ENCODE results near the gene LRRN4CL.

GRCh38 chr11:62726915-62727164, 37.5 kb upstream of the LRRN4CL start:
- no peak for TF ChIP-seq POLR2A (IDR thresholded peaks at IDR 0.05)
- TF ChIP-seq, protein P1, sequence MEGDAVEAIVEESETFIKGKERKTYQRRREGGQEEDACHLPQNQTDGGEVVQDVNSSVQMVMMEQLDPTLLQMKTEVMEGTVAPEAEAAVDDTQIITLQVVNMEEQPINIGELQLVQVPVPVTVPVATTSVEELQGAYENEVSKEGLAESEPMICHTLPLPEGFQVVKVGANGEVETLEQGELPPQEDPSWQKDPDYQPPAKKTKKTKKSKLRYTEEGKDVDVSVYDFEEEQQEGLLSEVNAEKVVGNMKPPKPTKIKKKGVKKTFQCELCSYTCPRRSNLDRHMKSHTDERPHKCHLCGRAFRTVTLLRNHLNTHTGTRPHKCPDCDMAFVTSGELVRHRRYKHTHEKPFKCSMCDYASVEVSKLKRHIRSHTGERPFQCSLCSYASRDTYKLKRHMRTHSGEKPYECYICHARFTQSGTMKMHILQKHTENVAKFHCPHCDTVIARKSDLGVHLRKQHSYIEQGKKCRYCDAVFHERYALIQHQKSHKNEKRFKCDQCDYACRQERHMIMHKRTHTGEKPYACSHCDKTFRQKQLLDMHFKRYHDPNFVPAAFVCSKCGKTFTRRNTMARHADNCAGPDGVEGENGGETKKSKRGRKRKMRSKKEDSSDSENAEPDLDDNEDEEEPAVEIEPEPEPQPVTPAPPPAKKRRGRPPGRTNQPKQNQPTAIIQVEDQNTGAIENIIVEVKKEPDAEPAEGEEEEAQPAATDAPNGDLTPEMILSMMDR (IDR thresholded peaks at IDR 0.05), result no peak
